ENCODE results near the gene RXRG. TPM values are rescaled to one million over a fixed set of nuclear protein-coding genes. Genes with fewer than 3 reads are reported as not detected.
"Not testable (repeated sequence)": the region's sequence is repeated elsewhere in the genome, so short reads cannot be mapped to it uniquely, and the experiment has no call there.

Gene RXRG
- total RNA-seq, 1 donor from 2014 or later: 1.0 TPM

DNA sequence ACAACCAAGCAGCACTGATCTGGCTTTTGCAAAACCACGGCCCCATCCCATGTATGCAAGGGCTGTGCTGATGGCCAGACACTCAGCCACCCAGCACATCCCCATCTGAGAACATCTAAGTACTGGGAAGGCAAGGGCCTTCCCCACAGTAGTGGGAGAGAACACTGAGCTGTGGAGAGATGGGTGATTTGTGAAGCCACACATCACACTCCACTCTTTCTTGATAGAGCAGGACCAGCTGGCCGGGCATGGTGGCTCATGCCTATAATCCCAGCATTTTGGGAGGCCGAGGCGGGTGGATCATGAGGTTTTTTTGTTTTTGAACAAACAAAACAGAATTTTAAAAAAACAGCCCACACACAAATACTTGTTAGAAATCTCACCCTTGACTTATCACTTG, 28.2 kb upstream of the RXRG start:
- TF ChIP-seq CTCF (IDR thresholded peaks at IDR 0.05; ENCODE audit: unreplicated experiment): no peak
- peaks cover 10% of the 10 kb centered on the region for H3K27me3 Mint-ChIP-seq (ENCODE audit: low read depth)
- no peak overlapping the region for H3K27ac Mint-ChIP-seq
- DNase-seq (ENCODE audit: low spot score in 2 of 2, unreplicated experiment in 2 of 2): no peak
- H3K9me3 Mint-ChIP-seq: peaks cover 2% of the 10 kb centered on the region
- H3K4me3 Mint-ChIP-seq: no peak overlapping the region
- H3K4me1 Mint-ChIP-seq: peaks cover 2% of the 10 kb centered on the region
- H3K36me3 Mint-ChIP-seq: no peaks in the 10 kb centered on the region

GRCh38 chr1:165468726-165469249, 23.9 kb upstream of the RXRG start:
- DNase-seq (ENCODE audit: low spot score in 2 of 2, unreplicated experiment in 2 of 2): no peak
- no peak overlapping the region for H3K4me3 Mint-ChIP-seq
- H3K27ac Mint-ChIP-seq: no peak overlapping the region
- H3K4me1 Mint-ChIP-seq: peaks cover 2% of the 10 kb centered on the region
- H3K9me3 Mint-ChIP-seq: no peaks in the 10 kb centered on the region
- peaks cover 18% of the 10 kb centered on the region for H3K27me3 Mint-ChIP-seq (ENCODE audit: low read depth)
- TF ChIP-seq CTCF (IDR thresholded peaks at IDR 0.05; ENCODE audit: unreplicated experiment): no peak
- H3K36me3 Mint-ChIP-seq: no peaks in the 10 kb centered on the region

DNA sequence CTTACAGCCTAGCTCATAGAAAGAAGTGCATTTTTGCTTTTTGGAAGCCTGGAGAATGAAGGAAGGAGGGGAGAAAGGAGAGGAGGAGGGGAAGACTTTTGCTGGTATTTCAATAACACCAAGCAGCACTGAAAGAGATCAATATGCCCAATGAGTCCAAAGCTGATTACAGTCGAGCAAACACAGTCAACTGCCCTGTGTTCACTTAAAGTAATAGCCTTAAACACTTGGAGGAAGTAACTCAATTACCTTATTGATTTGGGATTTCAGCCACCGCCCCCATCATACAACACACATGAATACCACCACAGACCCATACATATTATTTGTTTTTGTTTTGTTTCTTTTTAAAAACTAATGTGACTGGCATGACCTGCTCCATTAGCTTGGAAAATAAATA, 23.3 kb upstream of the RXRG start:
- Mint-ChIP-seq H3K4me3 (no peak overlapping the region), H3K27me3 (ENCODE audit: low read depth) (peaks cover 15% of the 10 kb centered on the region), H3K36me3 (no peaks in the 10 kb centered on the region), H3K9me3 (no peaks in the 10 kb centered on the region), H3K27ac (no peak overlapping the region), H3K4me1 (peaks cover 2% of the 10 kb centered on the region)
- no peak for TF ChIP-seq CTCF (IDR thresholded peaks at IDR 0.05; ENCODE audit: unreplicated experiment)
- DNase-seq (ENCODE audit: low spot score in 2 of 2, unreplicated experiment in 2 of 2): no peak

GRCh38 chr1:165467706-165468105, 22.8 kb upstream of the RXRG start:
- no peaks in the 10 kb centered on the region for H3K36me3 Mint-ChIP-seq
- no peaks in the 10 kb centered on the region for H3K9me3 Mint-ChIP-seq
- peaks cover 13% of the 10 kb centered on the region for H3K27me3 Mint-ChIP-seq (ENCODE audit: low read depth)
- H3K4me1 Mint-ChIP-seq: peaks cover 2% of the 10 kb centered on the region
- no peak overlapping the region for H3K27ac Mint-ChIP-seq
- DNase-seq (ENCODE audit: low spot score in 2 of 2, unreplicated experiment in 2 of 2): no peak
- no peak for TF ChIP-seq CTCF (IDR thresholded peaks at IDR 0.05; ENCODE audit: unreplicated experiment)
- H3K4me3 Mint-ChIP-seq: no peak overlapping the region

DNA sequence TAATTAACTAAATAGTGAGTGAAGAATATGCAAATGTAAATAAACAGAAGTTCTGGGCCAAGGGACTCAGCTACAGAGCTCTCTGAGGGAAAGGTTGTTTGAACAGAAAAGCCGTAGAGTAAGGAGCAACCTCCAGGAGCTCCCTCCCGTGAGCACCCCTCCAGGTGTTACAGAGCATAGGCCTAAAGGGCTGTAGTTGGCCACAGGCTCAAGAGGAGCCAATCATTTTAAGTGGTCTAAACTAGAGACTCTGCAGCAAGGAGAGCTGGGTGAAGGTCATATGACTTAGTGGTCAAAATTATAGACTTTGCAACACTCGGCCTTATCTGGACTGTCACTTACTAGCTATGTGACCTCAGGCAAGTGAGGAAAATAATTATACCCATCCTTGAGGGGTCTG, 19.1 kb upstream of the RXRG start:
- no peak overlapping the region for H3K4me3 Mint-ChIP-seq
- peaks cover 2% of the 10 kb centered on the region for H3K4me1 Mint-ChIP-seq
- DNase-seq (ENCODE audit: low spot score in 2 of 2, unreplicated experiment in 2 of 2): no peak
- peaks cover 7% of the 10 kb centered on the region for H3K9me3 Mint-ChIP-seq
- H3K27ac Mint-ChIP-seq: no peak overlapping the region
- H3K36me3 Mint-ChIP-seq: no peaks in the 10 kb centered on the region
- TF ChIP-seq CTCF (IDR thresholded peaks at IDR 0.05; ENCODE audit: unreplicated experiment): no peak
- H3K27me3 Mint-ChIP-seq (ENCODE audit: low read depth): peaks cover 8% of the 10 kb centered on the region

DNA sequence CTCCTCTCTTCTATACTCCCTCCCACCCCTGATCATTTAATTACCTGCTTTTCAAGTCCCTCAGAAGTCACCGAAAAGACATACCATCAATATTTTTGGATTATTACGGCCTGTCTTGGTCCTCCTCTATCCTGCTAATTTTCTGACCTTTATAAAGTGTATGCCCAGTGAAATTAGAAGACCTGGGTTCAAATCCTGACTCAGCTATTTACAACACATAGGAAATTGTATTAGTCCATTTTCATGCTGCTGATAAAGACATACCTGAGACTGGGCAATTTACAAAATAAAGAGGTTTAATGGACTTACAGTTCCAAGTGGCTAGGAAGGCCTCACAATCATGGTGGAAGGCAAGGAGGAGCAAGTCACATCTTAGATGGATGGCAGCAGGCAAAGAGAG, 14.8 kb upstream of the RXRG start:
- H3K27me3 Mint-ChIP-seq (ENCODE audit: low read depth); DNase-seq (ENCODE audit: low spot score in 2 of 2, unreplicated experiment in 2 of 2); H3K9me3 Mint-ChIP-seq; H3K27ac Mint-ChIP-seq; H3K36me3 Mint-ChIP-seq; H3K4me3 Mint-ChIP-seq: not testable (repeated sequence)
- peaks cover 23% of the 10 kb centered on the region for H3K4me1 Mint-ChIP-seq

Measured in mesothelial cell of epicardium (in vitro differentiated cells).